ENCODE measurements around the gene RFX3.

DNA sequence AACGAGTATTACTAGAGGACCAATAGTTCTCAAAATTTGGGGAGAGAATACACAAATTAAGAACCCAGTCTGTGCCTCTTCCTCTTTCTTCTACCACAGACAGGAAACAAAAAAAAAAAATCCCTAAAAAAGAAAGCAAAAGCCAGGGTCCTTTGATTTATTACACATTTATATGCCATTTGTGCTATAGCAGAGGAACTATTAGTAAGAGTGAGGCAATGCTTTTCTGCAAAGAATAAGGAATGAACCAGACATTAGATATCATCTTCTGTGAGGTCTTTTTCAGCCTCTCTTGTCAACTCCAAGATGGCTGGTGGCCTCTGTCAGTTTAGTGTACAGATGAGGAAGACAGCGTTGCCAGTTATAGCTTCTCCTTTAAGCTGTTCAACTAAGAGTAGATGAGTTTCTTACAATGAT, 127.6 kb downstream of the RFX3 start:
- TF ChIP-seq POLR2AphosphoS5 (IDR thresholded peaks at IDR 0.05): no peak
- TF ChIP-seq, protein P1, sequence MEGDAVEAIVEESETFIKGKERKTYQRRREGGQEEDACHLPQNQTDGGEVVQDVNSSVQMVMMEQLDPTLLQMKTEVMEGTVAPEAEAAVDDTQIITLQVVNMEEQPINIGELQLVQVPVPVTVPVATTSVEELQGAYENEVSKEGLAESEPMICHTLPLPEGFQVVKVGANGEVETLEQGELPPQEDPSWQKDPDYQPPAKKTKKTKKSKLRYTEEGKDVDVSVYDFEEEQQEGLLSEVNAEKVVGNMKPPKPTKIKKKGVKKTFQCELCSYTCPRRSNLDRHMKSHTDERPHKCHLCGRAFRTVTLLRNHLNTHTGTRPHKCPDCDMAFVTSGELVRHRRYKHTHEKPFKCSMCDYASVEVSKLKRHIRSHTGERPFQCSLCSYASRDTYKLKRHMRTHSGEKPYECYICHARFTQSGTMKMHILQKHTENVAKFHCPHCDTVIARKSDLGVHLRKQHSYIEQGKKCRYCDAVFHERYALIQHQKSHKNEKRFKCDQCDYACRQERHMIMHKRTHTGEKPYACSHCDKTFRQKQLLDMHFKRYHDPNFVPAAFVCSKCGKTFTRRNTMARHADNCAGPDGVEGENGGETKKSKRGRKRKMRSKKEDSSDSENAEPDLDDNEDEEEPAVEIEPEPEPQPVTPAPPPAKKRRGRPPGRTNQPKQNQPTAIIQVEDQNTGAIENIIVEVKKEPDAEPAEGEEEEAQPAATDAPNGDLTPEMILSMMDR (IDR thresholded peaks at IDR 0.05): no peak
